Stimulated activated CD8-positive, alpha-beta memory T cell treated with anti-CD3 and anti-CD28 coated beads, Interleukin-4, amount 100 ng/mL, for 24 hours (primary cell): ENCODE results near the gene TRIL.

Experiments
- DNase-seq: peaks from one replicate; pipeline ENCODE4 v3.0.0-alpha.2; 2020; ENCODE audit warnings: low read depth

TRIL gene

DNA sequence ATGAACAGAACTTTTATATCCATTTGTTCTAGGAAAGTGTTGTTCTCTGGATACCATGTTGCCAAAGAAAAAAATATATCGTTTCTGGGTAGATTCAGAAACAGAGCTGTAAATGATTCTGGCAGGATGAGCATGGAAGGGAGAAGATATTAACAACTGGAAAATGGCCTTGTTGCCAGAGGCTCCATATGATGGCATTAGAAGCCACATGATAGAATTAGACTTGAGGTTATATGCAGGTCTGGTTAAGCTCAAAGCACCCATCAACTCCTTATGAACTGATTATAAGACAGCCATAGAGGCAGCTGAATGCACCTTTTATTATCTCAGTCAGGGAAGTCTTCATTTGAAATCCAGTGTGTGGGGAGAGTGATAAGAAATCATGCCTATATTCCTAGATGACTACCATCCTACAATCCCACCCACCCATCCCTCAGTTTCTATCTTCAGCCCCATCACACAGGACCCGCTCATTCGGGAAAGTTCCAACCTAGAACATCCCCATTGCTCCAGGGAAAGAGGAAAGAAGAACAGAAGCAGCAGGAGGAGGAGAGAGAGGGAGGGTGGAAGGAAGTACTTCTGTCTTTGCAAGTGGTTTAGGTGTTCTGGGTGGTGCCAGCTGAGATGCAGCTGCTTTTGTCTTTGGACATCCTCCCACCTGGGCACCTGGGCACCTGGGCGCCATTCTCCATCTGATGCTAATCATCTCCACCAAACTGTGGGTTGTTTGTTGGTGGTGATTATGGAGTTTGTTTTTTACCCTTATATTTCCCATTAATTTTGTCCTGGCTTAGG is 25.5 kb upstream of the TRIL start:
- DNase-seq, result no peak

DNA sequence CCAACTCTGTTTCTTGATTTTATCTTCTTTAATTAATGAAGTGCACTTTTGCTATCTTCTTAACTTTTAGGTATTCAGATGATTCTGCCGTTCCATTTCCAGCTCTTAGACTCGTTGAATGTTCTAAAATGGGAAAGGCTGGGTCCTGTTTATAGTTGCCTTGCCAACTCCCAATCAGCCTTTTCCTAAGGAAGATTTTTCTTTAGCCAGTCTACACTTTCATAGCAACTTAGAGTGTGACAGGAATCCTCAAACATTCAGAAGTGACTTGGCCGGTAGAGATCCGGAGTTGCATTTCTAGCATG is 23.0 kb upstream of the TRIL start:
- no peak for DNase-seq

DNA sequence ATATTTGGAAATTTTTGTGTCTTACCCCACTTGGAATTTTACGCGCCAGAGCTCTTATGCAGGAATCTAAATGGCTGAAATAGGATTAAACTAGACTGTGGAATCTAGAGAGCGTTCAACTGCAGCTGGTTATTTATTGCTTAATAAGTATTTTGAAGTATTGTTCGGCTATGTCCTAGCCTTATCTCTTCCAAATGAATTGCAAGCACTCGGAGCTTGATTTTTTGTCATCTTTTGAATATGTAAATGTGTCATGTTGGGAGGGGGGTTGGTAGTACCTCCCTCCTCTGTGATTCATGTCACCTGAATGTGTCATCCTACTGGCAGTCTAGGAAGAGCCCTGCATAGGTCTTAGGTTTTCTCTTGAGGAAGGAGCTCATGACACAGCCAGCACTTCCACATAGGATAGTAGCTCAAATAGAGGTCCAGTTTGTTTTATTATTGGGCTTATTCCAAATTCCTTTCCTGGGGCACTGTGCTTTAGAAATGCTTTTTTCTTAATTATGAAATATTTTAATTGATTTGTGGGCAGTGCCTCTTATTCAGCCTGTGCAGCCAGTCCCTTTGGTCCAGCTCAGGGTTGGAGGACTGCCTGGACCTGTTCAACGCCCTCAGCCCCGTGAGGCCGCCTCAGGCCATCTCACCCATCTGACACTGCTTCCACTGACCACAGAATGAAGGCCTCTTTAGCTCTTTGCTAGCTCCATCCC is 22.5 kb upstream of the TRIL start:
- no peak for DNase-seq

DNA sequence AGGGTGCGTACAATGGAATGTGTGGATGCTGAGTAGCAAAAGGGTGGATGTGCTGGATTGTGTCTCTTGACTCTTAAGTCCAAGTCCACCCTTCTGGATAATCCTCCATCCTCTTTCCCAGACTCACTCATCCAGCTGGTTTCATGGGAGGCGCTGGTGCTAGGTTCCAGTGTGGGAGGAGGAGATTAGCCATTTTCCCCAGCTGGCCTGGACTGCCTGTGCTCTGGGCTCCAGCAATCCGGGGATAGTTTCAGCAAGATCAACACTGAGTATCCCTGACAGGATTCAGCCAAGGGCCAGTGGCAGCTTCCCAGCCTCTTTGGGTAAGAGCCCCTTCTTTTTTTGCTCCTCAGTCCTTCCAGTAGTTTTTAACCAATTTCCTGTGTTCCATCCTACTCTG is 21.6 kb upstream of the TRIL start:
- DNase-seq, result no peak

DNA sequence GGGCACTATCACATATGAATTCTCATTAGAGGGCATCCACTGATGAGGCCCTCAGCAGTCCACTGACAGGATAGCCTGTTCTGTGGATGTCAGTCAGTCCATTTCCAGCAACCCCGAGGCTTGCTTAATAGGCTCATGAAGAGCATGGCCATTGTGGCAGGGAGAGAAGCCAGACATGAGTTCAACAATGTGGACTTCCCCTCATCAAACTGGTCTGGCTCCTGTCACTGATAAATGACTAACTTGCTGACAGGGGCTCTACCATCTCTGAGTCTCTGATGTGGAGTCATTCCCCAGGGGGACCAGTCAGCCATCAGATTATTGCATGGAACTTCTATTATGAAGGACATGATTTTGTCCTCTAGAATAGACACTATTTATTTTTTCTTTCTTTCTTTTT is 19.8 kb upstream of the TRIL start:
- no peak for DNase-seq

DNA sequence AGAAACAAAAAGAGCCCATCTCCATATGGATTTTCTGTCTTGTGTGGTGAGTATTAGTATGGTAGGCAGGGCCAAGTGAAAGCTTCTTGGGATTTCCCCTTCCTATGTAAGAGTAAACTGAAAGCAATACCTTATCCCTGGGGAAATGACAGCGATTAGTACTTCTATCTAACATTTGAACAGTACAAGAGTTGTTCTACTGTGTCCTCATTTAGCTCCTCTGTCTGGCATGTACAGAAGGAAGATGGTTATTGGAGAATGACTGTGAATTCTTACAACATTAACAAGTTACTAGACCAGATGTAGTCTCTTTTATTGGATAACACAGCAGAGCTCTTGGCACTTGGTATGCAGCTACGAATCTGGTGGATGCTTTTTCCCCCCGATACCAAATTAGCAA is 17.9 kb upstream of the TRIL start:
- DNase-seq, result no peak

DNA sequence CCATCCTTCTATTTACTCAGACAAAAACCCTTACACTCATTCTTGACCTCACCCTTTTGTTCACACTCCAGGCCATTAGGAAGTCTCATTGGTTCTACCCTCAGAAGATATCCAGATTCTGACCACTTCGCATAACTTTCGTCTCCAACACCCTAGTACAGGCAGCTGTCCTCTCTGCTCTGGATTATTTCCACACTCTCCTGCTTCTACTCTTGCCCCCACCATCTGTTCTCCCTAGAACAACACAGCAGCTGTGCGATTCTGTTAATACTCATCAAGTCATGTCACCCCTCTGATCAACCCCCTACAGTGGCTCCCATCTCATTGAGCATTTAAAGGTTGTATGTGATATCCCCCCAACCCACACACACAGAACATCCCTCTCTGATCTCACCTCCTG is 15.5 kb upstream of the TRIL start:
- no peak for DNase-seq

DNA sequence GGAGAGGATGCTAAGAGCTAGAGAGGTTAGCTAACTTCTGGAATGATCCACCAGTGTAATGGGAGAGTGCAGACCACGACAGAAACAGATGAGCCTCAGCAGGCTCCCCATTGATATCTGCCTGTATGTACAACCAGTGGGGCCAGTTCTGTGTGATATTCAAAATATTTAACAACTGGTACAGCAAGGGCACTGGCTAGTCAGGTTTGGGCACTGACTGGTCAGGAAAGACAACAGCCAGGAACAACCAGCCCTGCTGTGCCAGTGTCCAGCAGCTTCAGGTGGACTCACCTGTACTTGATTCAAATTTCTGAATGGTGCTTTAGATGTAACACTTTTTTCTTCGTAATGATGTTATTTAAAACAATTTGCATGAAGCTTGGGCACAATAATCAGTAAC is 5.9 kb upstream of the TRIL start:
- no peak for DNase-seq

DNA sequence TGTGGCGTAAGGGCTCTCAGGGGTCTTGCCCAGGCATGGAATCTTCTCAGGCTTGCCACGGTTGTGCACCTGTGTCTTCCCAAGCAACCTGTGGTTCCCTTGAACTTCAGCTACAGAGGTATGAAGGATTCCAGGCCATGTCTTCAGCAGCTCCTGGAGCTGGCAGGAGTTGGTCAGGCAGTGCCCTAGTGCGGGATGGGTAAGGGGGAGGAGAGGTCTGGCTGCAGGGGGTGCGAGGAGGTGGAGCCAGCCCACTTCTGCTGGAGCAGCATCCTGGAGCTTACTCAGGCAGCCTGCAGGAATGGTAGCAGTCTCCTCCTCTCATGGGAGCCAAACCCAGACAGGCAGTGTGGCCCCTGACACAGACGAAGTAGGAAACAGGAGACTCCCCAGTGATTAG is 3.8 kb upstream of the TRIL start:
- no peak for DNase-seq

DNA sequence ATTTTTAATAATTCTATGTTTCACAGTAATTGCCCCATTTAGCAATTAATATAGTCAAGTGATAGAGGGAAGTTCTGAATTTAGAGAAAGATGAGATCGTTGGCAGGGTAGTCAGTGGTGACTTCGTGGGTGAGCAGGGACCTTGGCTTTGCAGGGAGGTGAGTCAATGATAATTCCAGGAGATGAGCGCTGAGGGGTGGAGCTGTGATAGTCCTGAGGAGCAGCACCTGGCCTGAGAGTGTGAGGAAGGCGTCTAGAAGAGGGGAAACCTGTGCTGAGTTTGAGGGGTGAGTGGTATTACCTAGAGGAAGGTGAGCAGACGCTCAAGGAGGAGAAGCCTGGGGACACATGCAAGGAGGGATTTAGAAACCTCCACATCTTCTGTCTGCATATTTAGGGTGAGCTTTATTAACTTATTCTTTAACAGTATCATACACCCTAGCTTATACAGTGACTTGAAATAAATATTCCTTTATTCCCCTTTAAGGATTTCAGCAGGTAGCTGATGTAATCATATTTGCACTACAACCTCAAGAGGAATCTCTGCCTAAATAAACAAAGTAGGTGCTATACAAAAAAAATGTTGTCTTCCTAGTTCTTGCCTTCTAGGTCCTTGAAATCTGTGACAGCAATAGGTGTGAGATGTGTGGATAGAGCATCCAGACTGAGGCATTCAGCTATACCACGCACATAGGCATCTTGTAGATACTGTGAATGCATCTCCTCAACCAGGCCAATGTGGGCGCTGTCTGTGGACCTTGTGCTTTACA is 2.1 kb upstream of the TRIL start:
- DNase-seq, result no peak

DNA sequence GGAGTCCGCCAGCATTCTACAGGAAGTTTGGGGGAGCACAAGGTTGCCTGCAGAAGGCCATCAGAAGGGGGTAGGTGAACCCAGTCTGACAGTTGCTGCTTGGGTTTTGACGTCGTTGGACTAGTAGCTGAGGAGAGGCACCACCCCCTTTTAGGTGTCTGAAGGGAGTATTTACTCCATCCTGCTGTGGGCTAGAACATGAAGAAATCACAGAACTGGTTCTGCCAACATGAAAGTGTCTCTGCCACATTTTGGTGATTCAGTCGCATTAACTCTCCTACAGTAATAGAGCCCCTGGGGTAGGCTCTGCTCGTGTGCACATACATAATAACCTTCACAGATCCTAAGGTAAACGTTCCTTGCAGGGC is 834 bp upstream of the TRIL start:
- DNase-seq, result no peak

DNA sequence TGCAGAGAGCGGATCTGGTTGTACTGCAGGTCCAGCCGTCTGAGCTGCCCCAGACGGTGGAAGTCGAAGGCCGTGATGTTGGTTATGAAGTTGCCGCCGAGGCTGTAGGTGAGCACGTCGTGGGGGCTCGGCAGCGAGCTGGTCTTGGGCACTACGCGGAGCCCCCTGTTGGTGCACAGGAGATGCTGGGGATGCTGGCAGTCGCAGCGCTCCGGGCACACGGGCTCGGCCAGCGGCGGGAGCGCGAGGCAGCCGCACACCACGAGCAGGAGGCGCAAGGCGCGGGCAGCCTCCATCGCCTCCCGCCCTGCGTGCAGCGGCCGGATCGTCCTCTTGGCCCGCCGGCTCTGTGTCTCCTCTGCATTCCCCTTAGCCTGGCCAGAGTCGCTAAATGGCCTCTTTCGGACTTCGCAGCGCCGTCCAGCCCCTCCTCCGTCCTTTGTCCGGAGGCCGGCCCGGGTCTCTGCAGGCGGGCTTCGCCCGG is 337 bp downstream of the TRIL start:
- DNase-seq, result no peak

DNA sequence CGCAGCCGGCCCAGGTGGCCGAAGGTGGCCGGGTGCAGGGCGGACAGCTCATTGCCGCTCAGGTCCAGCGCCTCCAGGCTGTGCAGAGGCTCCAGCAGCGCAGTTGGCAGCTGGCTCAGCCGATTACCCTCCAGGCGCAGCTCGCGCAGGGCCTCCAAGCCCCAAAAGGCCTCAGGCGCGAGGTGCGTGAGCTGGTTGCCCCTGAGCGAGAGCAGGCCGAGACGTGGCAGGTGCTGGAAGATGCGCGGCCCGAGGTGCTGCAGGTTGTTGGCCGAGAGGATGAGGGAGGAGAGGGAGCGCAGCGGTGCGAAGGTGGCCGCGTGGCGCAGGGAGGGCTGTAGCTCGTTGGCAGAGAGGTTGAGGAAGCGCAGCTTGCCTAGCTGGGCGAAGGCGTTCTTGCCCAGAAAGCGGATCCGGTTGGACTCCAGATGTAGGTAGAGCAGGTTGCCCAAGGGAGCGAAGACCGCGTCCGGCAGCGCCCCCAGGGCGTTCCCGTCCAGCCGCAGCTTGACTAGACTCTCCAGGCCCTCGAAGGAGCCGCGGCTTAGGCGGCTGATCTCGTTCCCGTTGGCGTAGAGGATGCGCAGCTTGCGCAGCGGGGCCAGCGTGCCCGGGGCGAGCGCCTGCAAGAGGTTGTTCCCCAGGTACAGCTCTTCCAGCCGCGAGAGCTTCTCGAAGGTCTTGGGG is 923 bp downstream of the TRIL start:
- no peak for DNase-seq

DNA sequence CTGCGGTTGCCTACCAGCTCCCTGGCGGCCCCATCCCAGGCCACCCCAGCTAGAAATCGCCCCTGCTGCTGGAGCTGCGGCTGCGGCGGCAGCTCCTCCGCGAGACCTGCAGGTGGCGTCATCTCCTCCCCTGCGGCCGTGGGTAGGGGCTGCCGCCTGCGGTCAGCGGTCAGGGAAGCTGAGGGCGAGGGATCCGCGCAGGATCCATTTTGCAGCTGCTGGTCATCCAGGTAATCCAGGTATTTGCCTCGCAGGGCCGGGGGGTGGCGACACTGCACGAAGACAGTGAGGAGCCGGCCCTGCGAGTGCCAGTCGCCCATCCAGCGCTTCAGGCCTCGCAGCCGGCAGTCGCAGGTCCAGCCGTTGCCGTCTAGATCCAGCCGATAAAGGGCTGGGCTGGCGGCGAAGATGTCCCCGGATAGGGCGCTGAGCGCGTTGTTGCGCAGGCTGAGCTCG is 1.5 kb downstream of the TRIL start:
- DNase-seq, result no peak

DNA sequence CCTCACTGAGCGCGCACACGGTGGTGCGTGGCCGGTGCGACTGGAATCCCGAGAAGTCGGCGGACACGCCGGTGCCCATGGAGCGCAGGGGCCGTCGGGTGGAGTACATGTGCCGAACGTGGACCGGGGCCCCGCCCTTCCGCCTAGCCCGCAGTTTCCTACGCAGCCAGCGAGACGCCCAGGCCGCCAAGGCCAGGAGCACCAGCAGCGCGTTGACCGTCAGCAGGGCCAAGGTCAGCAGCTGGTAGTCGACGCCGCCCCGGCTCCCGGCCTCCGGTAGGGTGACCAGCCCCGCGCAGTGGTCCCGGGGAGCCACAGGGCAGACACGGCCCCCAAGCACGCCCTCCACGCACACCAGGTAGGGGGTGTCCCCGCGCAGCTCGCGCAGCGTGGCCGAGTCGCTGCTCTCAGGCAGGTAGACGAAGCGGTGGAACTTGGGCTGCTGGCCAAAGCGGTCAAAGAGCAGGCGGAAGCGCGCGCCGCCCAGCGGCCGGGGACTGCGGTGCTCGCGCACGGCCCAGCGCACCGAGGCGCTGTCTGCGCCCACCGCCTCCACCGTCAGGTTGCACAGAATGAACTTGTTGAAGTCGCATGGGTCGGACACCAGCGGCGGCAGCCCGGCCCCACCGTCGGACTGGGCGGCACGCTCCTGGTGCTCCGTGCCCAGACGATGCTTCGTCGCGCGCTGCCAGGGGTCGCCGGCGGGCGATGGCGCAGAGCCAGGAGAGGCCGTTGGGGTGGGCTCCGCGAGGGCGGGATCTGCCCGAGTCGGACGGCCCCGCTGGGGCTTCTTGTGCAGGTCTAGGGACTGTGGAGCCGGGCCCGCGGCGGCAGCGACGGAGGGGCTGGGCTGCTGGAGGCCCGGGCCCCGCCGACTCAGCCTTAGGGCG is 2.2 kb downstream of the TRIL start:
- no peak for DNase-seq

DNA sequence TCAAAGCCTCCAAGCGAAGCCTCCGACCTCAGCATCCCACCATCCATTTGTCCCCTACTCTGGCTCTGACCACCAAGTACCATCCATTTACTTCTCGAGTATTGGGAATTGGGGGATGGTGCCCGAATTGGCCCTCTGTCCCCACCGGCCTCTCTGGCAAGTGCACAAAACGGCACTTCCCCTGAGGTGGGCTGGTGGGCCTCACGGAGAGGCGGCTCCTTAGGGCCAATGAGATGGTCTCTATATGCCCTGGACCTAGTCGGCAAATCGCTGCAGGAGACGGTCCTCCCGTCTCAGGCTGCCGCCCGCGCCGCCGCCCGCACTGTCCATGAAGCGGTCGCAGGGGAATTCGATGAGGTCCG is 2.8 kb downstream of the TRIL start:
- DNase-seq, result no peak

DNA sequence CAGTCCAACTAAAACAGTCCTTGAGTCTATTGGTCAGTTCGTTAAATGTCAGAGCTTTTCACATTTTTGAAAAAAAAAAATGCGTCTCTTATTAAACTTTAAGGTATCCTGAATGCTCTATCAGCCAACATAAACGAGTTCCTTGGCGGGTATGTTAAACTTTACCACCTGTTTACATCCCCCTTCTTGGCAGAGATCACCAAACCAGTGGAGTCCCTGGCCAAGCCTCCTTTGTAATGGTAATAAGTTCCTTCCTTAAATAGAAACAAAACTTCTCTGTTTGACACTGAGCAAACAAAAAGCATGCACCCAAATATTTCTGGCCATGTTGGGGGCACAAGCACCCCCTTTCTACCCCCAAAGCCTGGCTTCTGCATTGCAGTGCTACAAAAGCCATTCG is 3.2 kb downstream of the TRIL start:
- no peak for DNase-seq

DNA sequence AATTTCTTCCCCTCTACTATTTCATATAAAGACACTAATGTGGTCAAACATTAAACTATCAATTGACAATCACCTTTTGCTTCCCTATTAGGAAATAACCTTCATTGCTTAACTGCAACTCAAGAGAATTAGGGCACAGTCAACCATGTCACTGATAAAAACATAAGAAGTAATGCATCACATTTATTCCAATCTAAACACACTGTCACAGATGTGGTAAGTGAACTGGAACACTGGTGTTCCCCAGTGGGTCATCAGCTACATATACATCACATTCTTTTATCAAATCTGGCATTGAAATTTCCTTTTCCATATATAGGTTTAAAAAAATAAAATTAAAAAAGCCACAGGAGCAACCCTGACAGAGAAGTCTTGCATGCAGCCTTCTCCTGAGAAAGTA is 3.7 kb downstream of the TRIL start:
- no peak for DNase-seq

DNA sequence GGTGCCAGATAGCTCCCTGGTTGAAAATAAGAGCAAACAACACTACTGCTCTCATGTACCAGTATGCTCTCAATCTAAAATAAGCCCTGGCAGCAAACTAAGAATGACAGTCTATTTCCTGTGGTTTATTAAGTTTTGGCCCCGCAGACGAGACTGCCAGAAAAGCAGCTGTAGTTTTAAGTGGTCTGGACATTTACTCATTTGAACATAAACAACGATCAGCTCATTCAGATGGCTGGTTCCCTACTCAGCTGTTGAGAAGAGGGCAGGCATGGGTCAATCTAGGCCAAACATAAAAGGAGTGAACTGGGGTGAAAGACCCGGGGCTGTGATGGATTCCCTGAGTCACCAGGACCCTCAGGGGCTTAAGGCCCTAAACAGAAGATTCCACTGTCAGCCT is 4.5 kb downstream of the TRIL start:
- no peak for DNase-seq

DNA sequence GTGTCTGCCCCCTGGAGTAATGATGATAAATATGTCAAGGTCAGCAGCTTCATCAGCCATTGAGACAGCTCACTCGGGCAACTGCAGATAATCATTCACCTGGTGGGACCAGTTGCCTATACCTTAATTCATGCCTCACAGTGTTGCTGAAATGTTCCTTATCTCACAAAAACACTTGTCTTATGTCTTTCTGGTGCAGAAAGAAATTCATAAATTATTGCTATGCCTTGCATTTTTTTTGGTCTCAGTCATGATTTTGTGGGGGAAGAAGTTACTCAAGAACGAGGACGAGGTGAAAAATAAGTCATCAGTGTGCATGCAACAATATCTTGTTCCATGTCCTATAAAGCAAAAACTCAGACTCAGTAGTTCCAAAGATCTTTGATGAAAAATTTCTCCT is 16.0 kb downstream of the TRIL start:
- DNase-seq, result no peak

DNA sequence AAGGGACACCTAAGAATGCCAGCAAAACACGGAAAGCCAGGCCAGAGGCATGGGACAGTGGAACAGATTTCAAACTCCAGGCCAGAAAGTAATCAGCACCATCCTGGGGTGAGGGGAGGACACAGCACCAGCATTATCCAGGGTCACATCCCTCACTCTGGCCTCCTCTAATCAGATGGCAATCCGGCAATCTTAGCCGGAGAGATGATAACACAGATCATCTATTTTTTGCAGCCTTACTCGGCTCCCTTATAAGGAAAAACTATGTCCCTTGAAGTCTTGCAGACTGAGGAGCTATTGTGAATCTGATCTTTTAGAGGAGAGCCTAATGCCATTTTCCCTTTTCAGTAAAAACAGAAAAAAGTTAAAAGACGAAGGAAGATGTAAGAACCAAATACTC is 16.5 kb downstream of the TRIL start:
- DNase-seq, result no peak
